HG03565 (cell line): Measurements from ENCODE around the gene ZGLP1.

Experiments used
- ATAC-seq: cut with Tn5 transposase; IDR thresholded peaks from one replicate; pipeline ENCODE4 v1.9.1; 2021; ENCODE audit warnings: mild to moderate bottlenecking, moderate library complexity; ENCODE audit not compliant: unreplicated experiment

Gene ZGLP1

GRCh38 chr19:10255358-10255757, 54.3 kb downstream of the ZGLP1 start:
- ATAC-seq, result no peak
